GM12801 (cell line): ENCODE data around the gene HIVEP3.

Source experiments
- TF ChIP-seq, protein P1 (sequence below): IDR thresholded peaks from one replicate; pipeline ENCODE4 v1.5.1; 2011; ENCODE audit warnings: control low read depth; ENCODE audit not compliant: insufficient read length; ENCODE audit errors: extremely low read depth

The HIVEP3 gene

DNA sequence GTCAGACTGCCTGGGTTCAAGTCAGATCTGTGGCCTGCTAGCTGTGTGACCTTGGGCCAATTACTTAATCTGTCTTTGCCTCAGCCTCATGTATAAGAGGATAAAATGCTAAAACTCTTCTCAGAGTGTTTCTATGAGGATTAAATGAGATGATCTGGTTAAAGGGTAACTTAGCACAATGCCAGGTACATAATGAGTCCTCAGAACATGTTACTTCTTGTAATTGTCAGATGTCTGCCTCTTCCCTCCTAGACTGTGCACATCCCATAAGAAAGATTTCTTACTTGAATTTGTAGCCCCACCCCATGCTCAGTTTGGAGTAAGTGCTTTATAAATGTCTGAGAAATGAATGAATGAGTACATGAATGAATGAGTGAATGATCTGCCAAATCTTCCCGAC, 34.6 kb upstream of the HIVEP3 start:
- TF ChIP-seq, protein P1, sequence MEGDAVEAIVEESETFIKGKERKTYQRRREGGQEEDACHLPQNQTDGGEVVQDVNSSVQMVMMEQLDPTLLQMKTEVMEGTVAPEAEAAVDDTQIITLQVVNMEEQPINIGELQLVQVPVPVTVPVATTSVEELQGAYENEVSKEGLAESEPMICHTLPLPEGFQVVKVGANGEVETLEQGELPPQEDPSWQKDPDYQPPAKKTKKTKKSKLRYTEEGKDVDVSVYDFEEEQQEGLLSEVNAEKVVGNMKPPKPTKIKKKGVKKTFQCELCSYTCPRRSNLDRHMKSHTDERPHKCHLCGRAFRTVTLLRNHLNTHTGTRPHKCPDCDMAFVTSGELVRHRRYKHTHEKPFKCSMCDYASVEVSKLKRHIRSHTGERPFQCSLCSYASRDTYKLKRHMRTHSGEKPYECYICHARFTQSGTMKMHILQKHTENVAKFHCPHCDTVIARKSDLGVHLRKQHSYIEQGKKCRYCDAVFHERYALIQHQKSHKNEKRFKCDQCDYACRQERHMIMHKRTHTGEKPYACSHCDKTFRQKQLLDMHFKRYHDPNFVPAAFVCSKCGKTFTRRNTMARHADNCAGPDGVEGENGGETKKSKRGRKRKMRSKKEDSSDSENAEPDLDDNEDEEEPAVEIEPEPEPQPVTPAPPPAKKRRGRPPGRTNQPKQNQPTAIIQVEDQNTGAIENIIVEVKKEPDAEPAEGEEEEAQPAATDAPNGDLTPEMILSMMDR, result no peak

DNA sequence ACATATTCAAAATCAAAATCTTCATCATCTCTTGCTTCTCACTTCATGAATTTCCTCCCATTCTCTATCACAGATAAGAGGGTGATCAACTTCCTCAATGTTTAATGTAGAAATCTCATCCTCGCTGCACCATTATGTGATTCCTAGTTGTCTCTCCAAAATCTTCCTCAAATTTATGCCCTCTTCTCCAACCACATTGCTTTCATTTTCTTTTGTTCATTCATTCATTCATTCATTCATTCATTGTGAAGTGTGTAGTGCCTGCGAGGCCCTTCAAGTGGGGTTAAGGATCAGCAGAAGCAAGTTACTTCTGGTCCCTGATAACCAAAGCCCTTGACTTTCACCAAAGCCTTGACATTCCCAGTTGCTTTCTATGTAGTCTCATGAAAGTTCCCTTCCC, 33.5 kb upstream of the HIVEP3 start:
- TF ChIP-seq, protein P1, result no peak

DNA sequence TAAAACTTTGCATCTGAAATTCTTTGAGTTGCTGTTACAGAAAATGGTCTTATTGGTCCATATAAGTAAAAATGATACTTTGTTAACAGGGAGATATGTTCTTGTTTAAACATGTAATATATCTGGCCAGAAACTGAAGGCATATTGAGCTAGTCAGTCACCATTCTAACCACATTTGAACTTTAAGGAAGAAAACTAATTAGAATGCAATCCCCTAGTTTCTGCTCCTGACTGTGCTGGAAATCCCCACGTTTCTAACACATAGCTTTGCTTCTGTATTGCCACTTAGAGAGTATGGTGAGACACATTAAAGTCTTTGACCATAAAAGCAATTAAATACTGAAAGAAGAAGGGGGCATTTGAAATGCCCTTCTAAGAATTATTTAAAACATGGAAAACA, 32.1 kb upstream of the HIVEP3 start:
- TF ChIP-seq, protein P1, result no peak

DNA sequence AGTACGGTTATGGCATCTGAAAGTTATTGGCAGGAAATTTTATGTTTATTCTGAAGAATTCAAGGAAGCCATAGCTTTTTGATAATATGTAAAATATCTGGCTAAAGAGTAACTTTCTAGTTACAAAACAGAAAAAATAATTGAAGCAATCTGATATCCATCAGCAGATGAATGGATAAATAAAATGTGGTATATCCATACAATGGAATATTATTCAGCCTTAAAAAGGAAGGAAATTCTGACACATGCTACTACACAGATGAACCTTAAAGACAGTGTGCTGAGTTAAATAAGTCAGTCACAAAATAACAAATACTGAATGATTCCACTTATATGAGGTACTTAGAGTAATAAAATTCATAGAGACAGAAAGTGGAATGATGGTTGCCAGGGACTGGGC, 25.0 kb upstream of the HIVEP3 start:
- TF ChIP-seq, protein P1, result no peak

DNA sequence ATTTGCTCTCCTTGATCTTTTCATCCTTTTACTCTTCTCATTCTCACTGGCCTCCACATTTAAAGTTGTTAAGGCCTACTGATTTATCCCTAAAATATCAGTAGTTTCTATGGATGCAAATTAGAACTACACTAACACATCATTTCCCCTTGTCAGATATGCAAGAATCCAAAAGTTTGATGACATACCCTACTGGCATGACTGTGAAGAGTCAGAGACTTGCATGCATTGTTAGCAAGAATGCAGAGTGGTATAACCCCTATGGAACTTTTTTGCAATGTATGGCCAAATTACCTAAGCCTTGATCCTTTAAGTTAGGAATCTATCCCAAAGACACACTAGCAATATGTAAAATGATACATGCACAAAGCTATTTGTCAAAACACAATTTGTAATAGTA, 23.6 kb upstream of the HIVEP3 start:
- TF ChIP-seq, protein P1, result no peak

DNA sequence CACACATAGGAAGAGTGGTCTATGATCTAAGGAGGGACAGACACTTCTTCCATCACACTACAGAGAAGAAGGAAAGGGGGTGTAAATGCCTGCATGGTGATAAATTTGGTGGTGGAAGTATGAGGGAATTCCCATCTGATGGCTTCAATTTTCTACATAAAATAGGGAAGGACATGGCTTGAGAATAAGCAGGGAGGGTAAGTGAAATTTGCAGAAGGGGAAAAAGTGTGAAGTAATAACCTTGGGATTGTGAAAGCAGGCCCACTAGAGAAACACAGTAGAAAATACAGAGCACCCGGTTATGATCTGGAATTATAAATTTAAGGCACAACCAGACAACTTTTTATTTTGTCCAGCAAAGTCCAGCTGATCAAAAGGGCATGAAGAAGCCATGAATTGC, 22.7 kb upstream of the HIVEP3 start:
- TF ChIP-seq, protein P1, result no peak

DNA sequence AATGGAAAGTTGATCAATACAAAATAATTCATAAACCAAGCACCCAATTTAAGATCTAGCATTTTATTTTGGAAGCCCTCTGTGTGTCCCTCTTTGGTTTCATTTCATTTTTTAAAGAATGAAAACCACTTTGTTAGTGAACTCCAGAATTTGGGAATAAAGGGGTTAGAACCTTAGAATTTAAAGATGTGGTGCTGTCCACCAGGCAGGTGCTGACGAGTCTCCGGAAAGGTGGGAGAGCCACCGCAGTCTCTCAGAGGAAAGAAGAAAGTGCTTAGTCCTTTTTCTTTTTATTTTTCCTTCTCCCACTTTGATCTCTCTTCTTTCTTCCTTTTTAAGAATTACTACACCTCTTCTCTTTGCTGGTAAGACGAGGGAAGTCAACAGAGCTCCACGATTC, 20.5 kb upstream of the HIVEP3 start:
- TF ChIP-seq, protein P1, result no peak

DNA sequence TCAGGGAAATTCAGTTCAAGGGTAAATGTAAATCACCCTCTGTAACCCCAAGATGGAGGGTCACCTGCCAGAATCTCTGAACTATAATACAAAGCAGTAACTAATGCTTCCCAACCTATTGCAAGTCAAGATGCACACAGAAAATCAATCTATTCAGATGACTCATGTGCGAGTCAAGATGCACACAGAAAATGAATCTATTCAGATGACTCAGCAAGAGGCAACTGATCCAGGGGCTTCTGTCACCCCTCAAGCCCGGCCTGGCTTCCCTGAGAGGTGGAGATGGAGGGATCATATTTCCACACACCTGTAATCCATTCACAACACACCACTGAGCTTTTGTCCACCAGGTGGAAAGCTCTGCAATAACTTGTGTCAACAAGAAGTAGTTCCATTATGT, 17.4 kb upstream of the HIVEP3 start:
- TF ChIP-seq, protein P1, result no peak
